AG09309 (cell line): ENCODE results near the gene KDR.

Source experiments
- DNase-seq: peaks from one replicate; pipeline ENCODE4 v3.0.0-alpha.2; 2010; ENCODE audit warnings: low read depth
- H3K4me3 ChIP-seq: 2 replicates; pipeline ENCODE4 v1.5.1; 2011; ENCODE audit warnings: mild to moderate bottlenecking, low read depth, low read length, moderate library complexity; ENCODE audit not compliant: control insufficient read depth
- CTCF ChIP-seq: IDR thresholded peaks from 2 replicates; pipeline ENCODE4 v1.5.1; 2011; ENCODE audit warnings: mild to moderate bottlenecking, low read depth, low read length, inconsistent platforms; ENCODE audit not compliant: insufficient read depth, control insufficient read depth; ENCODE audit errors: missing control alignments

Gene KDR

GRCh38 chr4:55125763-55126541 lies 557 bp upstream of the KDR start:
- peak overlapping the region; percentile 42 for H3K4me3 ChIP-seq
- no peak for TF ChIP-seq CTCF
- DNase-seq: no peak

GRCh38 chr4:55124322-55125076 lies 896 bp downstream of the KDR start:
- H3K4me3 ChIP-seq: no peak overlapping the region; the same call in 1 of the 2 replicates
- TF ChIP-seq CTCF: no peak
- DNase-seq: no peak

DNA sequence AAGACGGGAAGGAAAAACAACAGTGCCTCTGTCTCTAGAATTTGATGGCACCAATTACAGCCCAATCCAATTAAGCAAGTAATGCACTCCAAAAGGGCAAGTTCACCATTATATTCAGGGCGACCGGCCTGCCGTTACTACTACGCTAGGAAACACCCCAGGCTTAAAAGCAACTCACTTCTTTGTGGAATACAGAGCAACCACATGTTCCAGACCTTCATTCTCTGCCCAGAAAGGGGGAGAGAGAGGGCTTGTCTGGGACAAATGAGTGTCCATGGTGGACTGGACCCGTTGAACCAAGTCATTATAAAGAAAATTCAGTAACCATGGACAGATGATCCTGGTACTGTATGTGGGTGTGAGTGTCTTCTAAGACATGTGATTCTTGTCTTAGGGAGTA lies 1.6 kb downstream of the KDR start:
- TF ChIP-seq CTCF: no peak
- no peak for DNase-seq
- no peak overlapping the region for H3K4me3 ChIP-seq

GRCh38 chr4:55122235-55122634 lies 3.2 kb downstream of the KDR start:
- no peak for DNase-seq
- no peak overlapping the region for H3K4me3 ChIP-seq
- no peak for TF ChIP-seq CTCF

DNA sequence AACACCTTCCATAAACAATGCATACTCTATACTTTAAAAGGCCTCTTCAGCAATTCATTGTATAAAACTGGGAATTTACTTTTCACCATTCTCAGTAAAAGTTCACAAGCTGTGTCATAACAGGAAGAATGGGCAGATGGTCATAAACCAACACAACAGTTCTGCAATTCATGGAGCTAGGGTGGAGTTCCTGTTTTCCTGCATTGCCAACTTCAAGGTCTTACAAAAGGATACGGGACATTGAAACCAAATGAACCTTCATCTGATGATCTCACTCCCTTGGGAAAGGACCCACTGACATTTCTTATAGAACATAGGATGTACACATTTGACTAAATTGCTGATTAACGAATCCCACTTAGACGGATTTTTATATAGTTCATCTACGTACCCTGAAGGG lies 4.1 kb downstream of the KDR start:
- no peak for TF ChIP-seq CTCF
- H3K4me3 ChIP-seq: no peak overlapping the region
- no peak for DNase-seq

- H3K4me3 ChIP-seq: no peak overlapping the region
- no peak for DNase-seq
- no peak for TF ChIP-seq CTCF
Observed at GRCh38 chr4:55118397-55118796, 7.0 kb downstream of the KDR start.
